ENCODE measurements around the gene KRT20. TPM values are rescaled to one million over a fixed set of nuclear protein-coding genes. Genes with fewer than 3 reads are reported as not detected.
"Not testable (repeated sequence)": the region's sequence is repeated elsewhere in the genome, so short reads cannot be mapped to it uniquely, and the experiment has no call there.

The KRT20 gene
- polyA plus RNA-seq, 1 donor from 2014 or later, result not detected

- H3K36me3 Mint-ChIP-seq, result no peaks in the 10 kb centered on the region
These were observed 11.2 kb downstream of the KRT20 start for GRCh38 chr17:40873801-40874200.

DNA sequence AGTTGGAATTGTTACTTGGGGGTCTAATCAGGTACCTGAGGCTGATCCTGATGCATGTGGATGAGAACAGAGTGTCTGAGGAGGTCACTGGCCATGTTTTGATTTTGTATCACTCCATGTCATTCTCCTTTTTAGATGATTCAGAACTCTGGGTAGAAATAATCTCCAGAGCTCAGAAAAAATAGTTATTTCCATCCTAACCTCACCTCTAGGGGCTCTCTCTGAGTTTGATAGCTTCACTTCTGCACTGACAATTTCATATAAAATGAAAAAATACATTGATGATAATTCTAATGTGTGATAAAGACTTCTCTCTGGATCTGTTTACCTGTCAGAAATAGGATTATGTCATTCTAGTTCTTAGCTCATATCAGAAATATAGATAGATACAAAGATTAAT lies 11.8 kb downstream of the KRT20 start:
- no peaks in the 10 kb centered on the region for H3K9me3 Mint-ChIP-seq

More at GRCh38 chr17:40873801-40874200, 11.2 kb downstream of the KRT20 start:
- H3K9me3 Mint-ChIP-seq, result no peaks in the 10 kb centered on the region
- no peak overlapping the region for H3K4me3 Mint-ChIP-seq
- no peak overlapping the region for H3K27ac Mint-ChIP-seq
- no peaks in the 10 kb centered on the region for H3K4me1 Mint-ChIP-seq
- peaks cover 8% of the 10 kb centered on the region for H3K27me3 Mint-ChIP-seq

DNA sequence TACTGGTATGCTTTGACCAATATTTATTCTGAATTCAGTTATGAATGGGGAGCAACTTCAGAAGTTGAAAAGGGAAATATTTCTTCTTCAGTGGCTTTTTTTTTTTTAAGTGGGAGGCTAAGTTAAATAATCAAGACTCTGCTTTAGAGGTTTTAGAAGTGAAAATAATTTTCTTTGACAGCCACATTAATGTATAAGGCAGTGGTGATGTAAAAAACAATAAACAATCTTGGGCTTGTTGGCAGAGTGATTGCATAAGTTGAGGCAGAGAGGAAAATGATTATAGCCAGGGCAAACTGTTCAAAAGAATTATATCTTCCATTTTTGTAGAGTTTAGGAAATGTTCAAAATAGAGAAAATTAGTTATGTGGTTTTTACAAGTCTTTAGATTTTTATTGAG lies 12.6 kb downstream of the KRT20 start:
- Mint-ChIP-seq H3K4me1 (no peaks in the 10 kb centered on the region), H3K4me3 (no peak overlapping the region), H3K36me3 (no peaks in the 10 kb centered on the region), H3K27me3 (peaks cover 9% of the 10 kb centered on the region), H3K9me3 (no peaks in the 10 kb centered on the region), H3K27ac (no peak overlapping the region)

More for the DNA sequence above, 11.8 kb downstream of the KRT20 start:
- H3K27me3 Mint-ChIP-seq, result peaks cover 8% of the 10 kb centered on the region
- H3K4me3 Mint-ChIP-seq, result no peak overlapping the region
- no peak overlapping the region for H3K27ac Mint-ChIP-seq
- no peaks in the 10 kb centered on the region for H3K4me1 Mint-ChIP-seq
- no peaks in the 10 kb centered on the region for H3K36me3 Mint-ChIP-seq

GRCh38 chr17:40871316-40871715 lies 13.7 kb downstream of the KRT20 start:
- Mint-ChIP-seq H3K4me1 (no peaks in the 10 kb centered on the region), H3K27me3 (peaks cover 14% of the 10 kb centered on the region), H3K4me3 (no peak overlapping the region), H3K9me3 (no peaks in the 10 kb centered on the region), H3K27ac (no peak overlapping the region), H3K36me3 (no peaks in the 10 kb centered on the region)

DNA sequence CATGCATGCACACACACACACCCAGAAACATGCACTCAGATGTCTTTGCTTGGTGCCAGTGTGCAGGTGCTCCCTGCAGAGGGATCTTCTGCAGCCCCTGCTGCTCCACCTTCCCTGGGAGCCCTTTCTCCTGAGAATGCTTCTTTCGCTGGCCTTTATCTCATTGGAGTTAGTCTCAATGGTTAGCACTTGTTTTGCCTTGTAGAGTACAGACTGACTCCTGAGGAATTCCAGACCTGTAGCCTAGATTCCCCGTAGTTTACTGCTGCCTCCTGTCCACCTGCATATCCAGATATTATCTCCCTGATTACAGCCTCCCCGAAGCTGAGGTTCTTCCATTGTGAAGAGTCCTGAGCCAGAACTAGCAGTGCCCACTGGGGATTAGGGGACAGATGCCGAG lies 14.9 kb downstream of the KRT20 start:
- H3K27me3 Mint-ChIP-seq, result peaks cover 18% of the 10 kb centered on the region
- H3K27ac Mint-ChIP-seq, result no peak overlapping the region
- no peaks in the 10 kb centered on the region for H3K36me3 Mint-ChIP-seq
- H3K4me1 Mint-ChIP-seq, result no peaks in the 10 kb centered on the region
- H3K9me3 Mint-ChIP-seq, result no peaks in the 10 kb centered on the region
- no peak overlapping the region for H3K4me3 Mint-ChIP-seq

GRCh38 chr17:40866838-40867237 lies 18.2 kb downstream of the KRT20 start, which contains the start of gene KRT12:
TSS of gene KRT12 (minus strand) at chr17:40867223. CDS start at chr17:40867186, 37 bp downstream.
- Mint-ChIP-seq H3K4me3 (peak within 1 kb of the TSS in 1 of 4 donors; percentile 65), H3K9me3 (no peaks in the 10 kb centered on the region), H3K27ac (peak within 1 kb of the TSS in 1 of 3 donors; percentile 3), H3K4me1 (no peaks in the 10 kb centered on the region), H3K27me3 (peaks cover 21% of the 10 kb centered on the region), H3K36me3 (no peaks in the 10 kb centered on the region)

DNA sequence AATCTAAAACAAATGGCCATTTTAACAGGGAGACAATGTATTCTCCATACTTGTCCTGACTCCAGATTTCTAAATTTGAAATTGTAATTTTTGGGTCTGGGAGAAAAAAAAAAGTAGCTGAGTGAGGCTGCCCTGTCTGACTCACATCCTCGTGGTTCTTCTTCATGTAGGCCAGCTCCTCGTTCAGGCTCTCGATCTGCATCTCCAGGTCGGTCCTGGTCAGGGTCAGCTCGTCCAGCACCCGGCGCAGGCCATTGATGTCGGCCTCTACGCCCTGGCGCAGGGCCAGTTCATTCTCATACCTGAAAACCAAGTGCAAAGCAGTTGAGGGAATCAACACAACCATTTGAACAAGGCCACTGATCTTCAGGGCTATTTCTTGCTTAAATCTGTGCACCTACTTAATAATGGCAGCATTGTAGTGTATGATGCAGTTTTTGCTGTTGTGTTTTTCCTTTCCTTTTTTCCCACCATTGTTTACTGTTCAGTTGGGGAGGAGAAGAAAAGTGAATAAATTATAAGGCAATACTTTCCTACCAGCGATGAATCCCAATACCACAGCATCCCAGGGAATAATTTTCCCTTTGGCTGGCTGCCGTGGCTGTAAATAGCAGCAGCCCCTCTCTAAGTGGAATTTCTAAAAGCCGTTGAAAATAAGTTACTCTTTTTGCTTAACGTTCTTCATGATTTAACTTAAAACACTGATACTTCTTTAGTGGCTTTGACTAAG lies 20.2 kb downstream of the KRT20 start:
- Mint-ChIP-seq H3K9me3 (no peaks in the 10 kb centered on the region), H3K4me3 (no peak overlapping the region), H3K4me1 (no peaks in the 10 kb centered on the region), H3K27ac (no peak overlapping the region), H3K27me3 (peaks cover 20% of the 10 kb centered on the region), H3K36me3 (no peaks in the 10 kb centered on the region)

GRCh38 chr17:40862985-40863733 lies 21.9 kb downstream of the KRT20 start:
- Mint-ChIP-seq H3K9me3 (no peaks in the 10 kb centered on the region), H3K27ac (no peak overlapping the region), H3K27me3 (peaks cover 20% of the 10 kb centered on the region), H3K4me3 (no peak overlapping the region), H3K36me3 (no peaks in the 10 kb centered on the region), H3K4me1 (no peaks in the 10 kb centered on the region)

- Mint-ChIP-seq H3K4me1 (peaks cover 0 to 2% (median 2%) of the 10 kb centered on the region in 3 donors), H3K27me3 (peaks cover 9% of the 10 kb centered on the region), H3K4me3 (no peak overlapping the region), H3K9me3 (no peaks in the 10 kb centered on the region), H3K27ac (no peak overlapping the region), H3K36me3 (no peaks in the 10 kb centered on the region)
These were observed 25.5 kb downstream of the KRT20 start for GRCh38 chr17:40859536-40859935.

- peaks cover 12% of the 10 kb centered on the region for H3K27me3 Mint-ChIP-seq
- H3K4me3 Mint-ChIP-seq, H3K27ac Mint-ChIP-seq, H3K4me1 Mint-ChIP-seq, H3K9me3 Mint-ChIP-seq, H3K36me3 Mint-ChIP-seq: not testable (repeated sequence)
These were observed 26.4 kb downstream of the KRT20 start for GRCh38 chr17:40858667-40859066.

- Mint-ChIP-seq H3K36me3 (no peaks in the 10 kb centered on the region), H3K4me1 (peaks cover 0 to 2% (median 2%) of the 10 kb centered on the region in 3 donors), H3K4me3 (no peak overlapping the region), H3K27ac (no peak overlapping the region), H3K27me3 (peaks cover 6% of the 10 kb centered on the region), H3K9me3 (no peaks in the 10 kb centered on the region)
These were observed 27.5 kb downstream of the KRT20 start for GRCh38 chr17:40857535-40857934.

DNA sequence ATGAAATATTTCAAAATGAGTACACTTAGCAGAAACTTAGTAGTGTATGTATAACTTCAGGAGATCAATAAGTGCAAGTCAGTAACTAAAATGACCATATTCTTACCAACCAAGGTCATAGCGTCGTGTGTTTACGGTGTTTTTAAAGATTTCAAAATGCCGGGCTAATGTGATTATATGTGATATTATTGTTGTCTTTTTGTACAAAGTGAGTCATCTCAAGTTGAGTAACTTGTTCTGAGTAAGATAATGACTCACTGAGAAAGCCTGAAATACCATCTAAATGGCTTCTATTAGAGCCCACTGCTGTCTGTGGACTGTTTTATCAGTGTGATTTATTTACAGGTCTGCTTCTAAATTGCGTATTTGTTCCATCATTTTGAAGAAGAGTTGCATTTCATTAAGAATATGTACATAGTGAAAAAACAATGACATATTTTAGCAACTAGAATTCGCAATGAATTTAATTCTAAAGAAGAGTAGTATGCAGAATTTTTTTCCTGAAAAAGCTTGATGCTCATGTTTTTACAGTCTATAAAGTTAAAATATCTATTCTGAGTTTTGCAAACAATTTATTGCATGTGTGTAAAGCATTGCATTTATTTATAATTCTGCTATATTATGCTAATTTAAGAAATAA lies 30.7 kb downstream of the KRT20 start:
- Mint-ChIP-seq H3K4me1 (peaks cover 0 to 2% (median 2%) of the 10 kb centered on the region in 3 donors), H3K27ac (no peak overlapping the region), H3K9me3 (no peaks in the 10 kb centered on the region), H3K27me3 (peaks cover 7% of the 10 kb centered on the region), H3K36me3 (no peaks in the 10 kb centered on the region), H3K4me3 (no peak overlapping the region)

DNA sequence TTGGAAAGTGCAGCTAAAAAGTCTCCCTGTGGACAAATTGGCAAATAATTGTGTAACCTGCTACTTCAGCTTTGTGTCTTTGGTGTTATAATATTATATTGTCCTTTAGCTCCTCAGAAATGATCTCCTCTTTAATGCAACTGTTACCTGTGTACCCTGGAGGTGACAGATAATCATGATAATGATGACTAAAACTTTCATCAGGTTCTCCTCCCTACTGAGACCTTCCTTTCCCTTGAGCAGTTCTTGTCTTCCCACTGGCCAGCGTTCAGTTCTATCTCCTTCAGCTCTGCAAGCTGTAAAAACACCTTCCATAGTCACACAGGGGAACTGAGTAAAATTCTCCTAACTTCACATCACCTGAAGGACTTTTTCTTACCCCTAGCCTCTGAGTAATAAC lies 32.7 kb downstream of the KRT20 start:
- no peaks in the 10 kb centered on the region for H3K9me3 Mint-ChIP-seq
- no peaks in the 10 kb centered on the region for H3K36me3 Mint-ChIP-seq
- peaks cover 0 to 2% (median 2%) of the 10 kb centered on the region in 3 donors for H3K4me1 Mint-ChIP-seq
- no peak overlapping the region for H3K4me3 Mint-ChIP-seq
- H3K27ac Mint-ChIP-seq, result no peak overlapping the region
- peaks cover 7% of the 10 kb centered on the region for H3K27me3 Mint-ChIP-seq

- H3K4me3 Mint-ChIP-seq, result no peak overlapping the region
These were observed 34.6 kb downstream of the KRT20 start for GRCh38 chr17:40850293-40850972.

GRCh38 chr17:40849723-40850122 lies 35.3 kb downstream of the KRT20 start:
- Mint-ChIP-seq H3K4me3 (no peak overlapping the region), H3K27me3 (peaks cover 17% of the 10 kb centered on the region), H3K9me3 (no peaks in the 10 kb centered on the region), H3K27ac (no peak overlapping the region), H3K4me1 (no peaks in the 10 kb centered on the region), H3K36me3 (peaks cover under 1% of the 10 kb centered on the region)

More at GRCh38 chr17:40850293-40850972, 34.6 kb downstream of the KRT20 start:
- Mint-ChIP-seq H3K36me3 (no peaks in the 10 kb centered on the region), H3K9me3 (no peaks in the 10 kb centered on the region), H3K27ac (no peak overlapping the region), H3K4me1 (no peaks in the 10 kb centered on the region), H3K27me3 (peaks cover 13% of the 10 kb centered on the region)
